Esophagus squamous epithelium (tissue), 5 donors: ENCODE results near the gene RGS17. TPM values are rescaled to one million over a fixed set of nuclear protein-coding genes. Genes with fewer than 3 reads are reported as not detected.

Experiments
- DNase-seq: peaks from one replicate; lab custom pipeline; 2025; lab: John Stamatoyannopoulos, UW
- H3K27ac ChIP-seq, 4 donors: fragments of 200-600 bp; sonication (generic); one replicate each; pipeline ENCODE4 v1.5.1; 2016 to 2019; ENCODE audit warnings: mild to moderate bottlenecking in 1 of 4
- H3K27me3 ChIP-seq, 4 donors: fragments of 200-600 bp; sonication (generic); 1 replicate in 3 of 4; 2 replicates in 1 of 4; pipeline versions ENCODE4 v1.5.1 to v1.6.0; 2017 to 2021; ENCODE audit warnings: antibody characterized with exemption in 1 of 4
- H3K36me3 ChIP-seq, 3 donors: fragments of 200-600 bp; sonication (generic); one replicate each; pipeline ENCODE4 v1.5.1; 2016 to 2019
- H3K4me1 ChIP-seq, 3 donors: fragments of 200-600 bp; sonication (generic); one replicate each; pipeline ENCODE4 v1.5.1; 2017 to 2019
- H3K4me3 ChIP-seq, 4 donors: fragments of 200-600 bp; sonication (generic); 1 replicate in 3 of 4; 2 replicates in 1 of 4; pipeline ENCODE4 v1.5.1; 2016 to 2019; ENCODE audit warnings: mild to moderate bottlenecking in 2 of 4, moderate library complexity in 1 of 4
- H3K9me3 ChIP-seq, 3 donors: fragments of 200-600 bp; sonication (generic); one replicate each; pipeline ENCODE4 v1.5.1; 2016 to 2019
- CTCF ChIP-seq, 6 experiments: fragments of 450-650 bp in 4 of 6; fragments of 200-600 bp in 2 of 6; sonication (generic) in 2 of 6; IDR thresholded peaks; one replicate each; pipeline ENCODE4 v1.5.1; 2016 to 2019; ENCODE audit warnings: antibody characterized with exemption in 6 of 6, mild to moderate bottlenecking in 4 of 6, moderate library complexity in 4 of 6
- POLR2A ChIP-seq, 4 donors: fragments of 450-650 bp; IDR thresholded peaks; one replicate each; pipeline ENCODE4 v1.6.1; 2017; ENCODE audit warnings: antibody characterized with exemption in 4 of 4, mild to moderate bottlenecking in 4 of 4, moderate library complexity in 3 of 4
- WGBS, 2 donors: methylation state at CpG; one replicate each; pipeline ENCODE4 v1.1.5; 2018; 5-methylcytosine and 5-hydroxymethylcytosine counted together
- intact Hi-C: fragments of 100-400 bp; cut with DNase I; formaldehyde crosslinking; loops from one replicate; pipeline ENCODE4 v1.15.0; 2022
- total RNA-seq, 4 donors: library from RNA; depleted of rRNA; stranded (reverse); fragments of >200 nt; gene quantifications; one replicate each; pipeline ENCODE4 v1.1.0, GENCODE V29; 2016
- donor health status: DM: yes; HTN: yes; CAD: no.

RGS17 gene
- total RNA-seq, 4 donors from 2014 or later: 0.19 to 1.8 (median 0.48) TPM

- Histone ChIP-seq H3K27me3 (no peaks in the 10 kb centered on the region), H3K27ac (no peak overlapping the region), H3K36me3 (no peaks in the 10 kb centered on the region), H3K9me3 (no peaks in the 10 kb centered on the region), H3K4me1 (peaks cover 0 to 3% (median 0%) of the 10 kb centered on the region in 3 donors), H3K4me3 (no peak overlapping the region)
- intact Hi-C loops: no loop called here
- TF ChIP-seq CTCF (IDR thresholded peaks at IDR 0.05): no peak
- no peak for TF ChIP-seq POLR2A (IDR thresholded peaks at IDR 0.05)
- WGBS, 2 donors: 20 to 39% methylated on average over 1 of the region's 1 CpG
- DNase-seq: no peak
Observed at GRCh38 chr6:153031335-153031955, 99.6 kb downstream of the RGS17 start.

GRCh38 chr6:153028963-153029362, 102.1 kb downstream of the RGS17 start:
- H3K4me1 ChIP-seq: peaks cover 0 to 5% (median 3%) of the 10 kb centered on the region in 3 donors
- no peaks in the 10 kb centered on the region for H3K36me3 ChIP-seq
- no peak overlapping the region for H3K4me3 ChIP-seq
- H3K27ac ChIP-seq: no peak overlapping the region
- no peak for DNase-seq
- intact Hi-C loops: loop anchor here (10.0 kb wide), 1 partner anchor 164 kb away; no protein-coding TSS in a partner anchor
- no peak for TF ChIP-seq CTCF (IDR thresholded peaks at IDR 0.05)
- no peak for TF ChIP-seq POLR2A (IDR thresholded peaks at IDR 0.05)
- 69 to 77% methylated on average over 4 of the region's 4 CpGs for WGBS, 2 donors
- peaks cover 0 to 3% (median 0%) of the 10 kb centered on the region in 4 donors for H3K27me3 ChIP-seq
- H3K9me3 ChIP-seq: no peaks in the 10 kb centered on the region

- Histone ChIP-seq H3K4me3 (no peak overlapping the region), H3K9me3 (no peaks in the 10 kb centered on the region), H3K27ac (no peak overlapping the region), H3K4me1 (peaks cover 0 to 5% (median 3%) of the 10 kb centered on the region in 3 donors), H3K36me3 (no peaks in the 10 kb centered on the region), H3K27me3 (peaks cover 0 to 3% (median 0%) of the 10 kb centered on the region in 4 donors)
- no peak for DNase-seq
- TF ChIP-seq CTCF (IDR thresholded peaks at IDR 0.05) (no peak), POLR2A (IDR thresholded peaks at IDR 0.05) (no peak)
- intact Hi-C loops: loop anchor here (10.0 kb wide), 1 partner anchor 163 kb away; no protein-coding TSS in a partner anchor
- WGBS, 2 donors: 74 to 88% methylated on average over 2 of the region's 2 CpGs
Observed at GRCh38 chr6:153028286-153028685, 102.8 kb downstream of the RGS17 start.

- no peak for TF ChIP-seq CTCF (IDR thresholded peaks at IDR 0.05)
- TF ChIP-seq POLR2A (IDR thresholded peaks at IDR 0.05): no peak
- peaks cover 0 to 3% (median 0%) of the 10 kb centered on the region in 4 donors for H3K27me3 ChIP-seq
- no peak for DNase-seq
- no peak overlapping the region for H3K4me3 ChIP-seq
- no peaks in the 10 kb centered on the region for H3K9me3 ChIP-seq
- intact Hi-C loops: loop anchor here (10.0 kb wide), 1 partner anchor 163 kb away; no protein-coding TSS in a partner anchor
- WGBS, 2 donors: 69 to 70% methylated on average over 4 of the region's 4 CpGs
- H3K4me1 ChIP-seq: peaks cover 0 to 5% (median 3%) of the 10 kb centered on the region in 3 donors
- H3K27ac ChIP-seq: no peak overlapping the region
- no peaks in the 10 kb centered on the region for H3K36me3 ChIP-seq
Observed at GRCh38 chr6:153027480-153027879, 103.6 kb downstream of the RGS17 start.

GRCh38 chr6:153024709-153025017, 106.4 kb downstream of the RGS17 start:
- Histone ChIP-seq H3K4me3 (no peak overlapping the region), H3K36me3 (no peaks in the 10 kb centered on the region), H3K27me3 (peaks cover 0 to 3% (median 0%) of the 10 kb centered on the region in 4 donors), H3K27ac (no peak overlapping the region), H3K4me1 (peaks cover 0 to 5% (median 0%) of the 10 kb centered on the region in 3 donors), H3K9me3 (no peaks in the 10 kb centered on the region)
- TF ChIP-seq POLR2A (IDR thresholded peaks at IDR 0.05) (no peak), CTCF (IDR thresholded peaks at IDR 0.05) (peak in 1 of 6 experiments; percentile 9)
- WGBS, 2 donors: 6 to 8% methylated on average over 1 of the region's 1 CpG
- DNase-seq: no peak
- intact Hi-C loops: loop anchor here (10.0 kb wide), 1 partner anchor 160 kb away; no protein-coding TSS in a partner anchor
